ENCODE measurements around the gene RPS6KA5.

The RPS6KA5 gene

GRCh38 chr14:90809530-90810312 is 250.7 kb downstream of the RPS6KA5 start:
- H3K36me3 Mint-ChIP-seq (ENCODE audit: low read depth): no peaks in the 10 kb centered on the region
- peaks cover 53% of the 10 kb centered on the region for H3K4me1 Mint-ChIP-seq
- H3K27ac Mint-ChIP-seq: peak overlapping the region in 1 of 3 experiments; percentile 30
- TF ChIP-seq CTCF (IDR thresholded peaks at IDR 0.05; ENCODE audit: unreplicated experiment in 3 of 3): no peak
- no peaks in the 10 kb centered on the region for H3K9me3 Mint-ChIP-seq
- H3K4me3 Mint-ChIP-seq: no peak overlapping the region
- no peaks in the 10 kb centered on the region for H3K27me3 Mint-ChIP-seq (ENCODE audit: low read depth)

DNA sequence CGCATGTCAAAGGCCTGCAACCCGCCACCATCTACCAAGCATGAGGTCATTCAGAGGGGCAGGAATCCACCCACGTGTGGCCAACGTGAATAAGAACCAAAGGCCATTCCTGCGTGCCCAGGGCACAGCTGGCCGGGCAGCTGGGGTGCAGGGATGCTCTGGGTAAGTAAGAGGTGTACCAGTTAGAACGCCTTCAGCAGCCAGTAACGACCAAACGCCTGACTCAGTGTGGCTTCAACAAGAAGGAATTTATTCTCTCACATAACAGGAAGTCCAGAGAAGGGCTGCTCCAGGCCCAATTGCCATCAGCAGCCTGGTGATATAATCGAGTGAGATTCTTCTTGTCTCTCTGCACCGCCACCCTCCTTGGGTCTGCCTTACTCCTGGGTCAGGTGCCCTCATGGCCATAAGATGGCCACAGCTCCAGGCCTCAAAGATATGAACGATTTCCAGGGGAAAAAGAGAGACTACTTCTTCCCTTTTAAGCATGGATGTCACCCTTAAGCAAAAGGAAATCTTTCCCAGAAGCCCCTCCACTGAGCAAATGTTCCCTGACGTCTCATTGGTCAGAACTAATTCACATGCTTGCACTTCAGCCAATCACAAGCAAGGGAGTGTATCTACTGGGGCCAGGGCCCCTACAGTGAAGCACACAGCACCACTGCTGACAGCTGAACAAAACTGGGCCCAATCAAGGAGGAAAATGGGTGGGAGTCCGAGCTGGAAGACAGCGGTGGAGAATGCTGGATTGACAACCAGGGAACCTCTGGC is 251.5 kb downstream of the RPS6KA5 start:
- no peaks in the 10 kb centered on the region for H3K9me3 Mint-ChIP-seq
- H3K36me3 Mint-ChIP-seq (ENCODE audit: low read depth): no peaks in the 10 kb centered on the region
- peaks cover 48% of the 10 kb centered on the region for H3K4me1 Mint-ChIP-seq
- no peak overlapping the region for H3K4me3 Mint-ChIP-seq
- H3K27me3 Mint-ChIP-seq (ENCODE audit: low read depth): no peaks in the 10 kb centered on the region
- peak overlapping the region in 1 of 3 experiments; percentile 98 for H3K27ac Mint-ChIP-seq
- no peak for TF ChIP-seq CTCF (IDR thresholded peaks at IDR 0.05; ENCODE audit: unreplicated experiment in 3 of 3)

- Mint-ChIP-seq H3K27ac (peak overlapping the region; percentile 98 to 99 (median 98)), H3K27me3 (ENCODE audit: low read depth) (no peaks in the 10 kb centered on the region), H3K9me3 (no peaks in the 10 kb centered on the region), H3K4me3 (no peak overlapping the region), H3K36me3 (ENCODE audit: low read depth) (peaks cover 6% of the 10 kb centered on the region), H3K4me1 (peaks cover 45% of the 10 kb centered on the region)
- no peak for TF ChIP-seq CTCF (IDR thresholded peaks at IDR 0.05; ENCODE audit: unreplicated experiment in 3 of 3)
Measured at GRCh38 chr14:90807060-90807459, 253.4 kb downstream of the RPS6KA5 start.

DNA sequence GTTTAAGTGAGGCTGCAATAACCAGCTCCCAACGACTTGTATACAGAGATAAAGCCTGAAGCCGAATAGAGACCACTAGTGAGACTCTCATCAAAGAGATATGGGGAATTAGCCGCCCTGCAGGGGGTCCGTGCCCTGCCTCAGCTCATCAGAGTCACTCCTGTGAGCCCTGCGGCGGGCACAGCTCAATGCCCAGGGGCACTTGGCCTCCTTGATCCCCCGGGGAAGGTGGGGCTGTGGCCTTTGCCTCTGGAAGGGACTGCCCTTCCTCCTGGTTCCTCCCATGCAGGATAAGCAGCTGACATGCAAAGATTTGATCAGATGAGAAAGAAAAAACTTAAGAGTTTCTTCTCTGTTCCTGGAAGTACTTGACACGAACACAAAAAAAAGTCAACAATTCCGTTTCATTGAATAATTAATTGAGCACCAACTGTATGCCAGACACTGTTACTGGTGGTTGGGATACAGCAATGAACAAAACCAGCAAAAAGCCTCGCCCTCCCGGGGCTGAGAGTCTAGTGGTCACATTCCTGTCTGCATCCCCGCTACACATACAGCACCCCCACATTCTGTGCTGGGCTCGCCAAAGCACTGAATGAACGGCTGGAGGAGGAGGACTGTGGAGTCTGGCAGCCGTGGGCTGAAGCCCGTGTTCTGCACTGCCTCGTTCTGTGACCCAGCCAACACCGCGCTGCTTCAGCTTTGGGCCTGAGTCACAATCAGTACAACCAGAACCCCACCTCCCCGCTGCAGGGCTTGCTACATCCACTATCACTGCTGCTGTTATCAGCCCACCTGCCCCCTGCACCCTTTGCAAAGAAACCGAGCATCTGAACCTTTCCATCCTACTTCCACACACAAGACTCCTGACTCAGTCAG is 254.5 kb downstream of the RPS6KA5 start:
- H3K9me3 Mint-ChIP-seq: no peaks in the 10 kb centered on the region
- peak overlapping the region; percentile 47 to 99 (median 98) for H3K27ac Mint-ChIP-seq
- no peak overlapping the region for H3K4me3 Mint-ChIP-seq
- TF ChIP-seq CTCF (IDR thresholded peaks at IDR 0.05; ENCODE audit: unreplicated experiment in 3 of 3): no peak
- H3K36me3 Mint-ChIP-seq (ENCODE audit: low read depth): peaks cover 12% of the 10 kb centered on the region
- H3K4me1 Mint-ChIP-seq: peaks cover 40% of the 10 kb centered on the region
- no peaks in the 10 kb centered on the region for H3K27me3 Mint-ChIP-seq (ENCODE audit: low read depth)

- no peak overlapping the region for H3K4me3 Mint-ChIP-seq
- no peaks in the 10 kb centered on the region for H3K27me3 Mint-ChIP-seq (ENCODE audit: low read depth)
- H3K36me3 Mint-ChIP-seq (ENCODE audit: low read depth): peaks cover 15% of the 10 kb centered on the region
- peaks cover 31% of the 10 kb centered on the region for H3K4me1 Mint-ChIP-seq
- H3K9me3 Mint-ChIP-seq: no peaks in the 10 kb centered on the region
- no peak overlapping the region for H3K27ac Mint-ChIP-seq
- TF ChIP-seq CTCF (IDR thresholded peaks at IDR 0.05; ENCODE audit: unreplicated experiment in 3 of 3): no peak
Measured at GRCh38 chr14:90805084-90805391, 255.4 kb downstream of the RPS6KA5 start.

All from nephron (organoid).